ENCODE measurements around the gene PKMYT1.

DNA sequence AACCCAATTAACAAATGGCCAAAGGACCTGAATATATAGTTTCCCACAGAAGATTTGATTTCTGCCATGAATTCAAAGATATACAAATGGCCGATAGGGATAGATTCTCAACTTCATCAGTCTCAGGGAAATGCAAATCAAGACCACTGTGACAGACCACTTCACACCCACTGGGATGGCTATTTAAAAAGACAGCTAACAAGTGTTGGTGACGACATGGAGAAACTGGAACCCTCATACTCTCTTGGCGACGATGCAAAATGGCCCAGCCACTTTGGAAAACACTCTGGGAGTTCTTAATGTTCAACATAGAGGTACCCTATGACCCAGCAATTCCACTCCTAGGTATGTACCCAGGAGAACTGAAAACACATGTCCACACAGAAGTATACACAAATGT, 33.6 kb downstream of the PKMYT1 start:
- TF ChIP-seq, protein P1, sequence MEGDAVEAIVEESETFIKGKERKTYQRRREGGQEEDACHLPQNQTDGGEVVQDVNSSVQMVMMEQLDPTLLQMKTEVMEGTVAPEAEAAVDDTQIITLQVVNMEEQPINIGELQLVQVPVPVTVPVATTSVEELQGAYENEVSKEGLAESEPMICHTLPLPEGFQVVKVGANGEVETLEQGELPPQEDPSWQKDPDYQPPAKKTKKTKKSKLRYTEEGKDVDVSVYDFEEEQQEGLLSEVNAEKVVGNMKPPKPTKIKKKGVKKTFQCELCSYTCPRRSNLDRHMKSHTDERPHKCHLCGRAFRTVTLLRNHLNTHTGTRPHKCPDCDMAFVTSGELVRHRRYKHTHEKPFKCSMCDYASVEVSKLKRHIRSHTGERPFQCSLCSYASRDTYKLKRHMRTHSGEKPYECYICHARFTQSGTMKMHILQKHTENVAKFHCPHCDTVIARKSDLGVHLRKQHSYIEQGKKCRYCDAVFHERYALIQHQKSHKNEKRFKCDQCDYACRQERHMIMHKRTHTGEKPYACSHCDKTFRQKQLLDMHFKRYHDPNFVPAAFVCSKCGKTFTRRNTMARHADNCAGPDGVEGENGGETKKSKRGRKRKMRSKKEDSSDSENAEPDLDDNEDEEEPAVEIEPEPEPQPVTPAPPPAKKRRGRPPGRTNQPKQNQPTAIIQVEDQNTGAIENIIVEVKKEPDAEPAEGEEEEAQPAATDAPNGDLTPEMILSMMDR (conservative IDR thresholded peaks at IDR 0.05; ENCODE audit: low read depth, low read length), result no peak
- no peak for TF ChIP-seq EZH2 (IDR thresholded peaks at IDR 0.05; ENCODE audit: borderline replicate concordance, low read depth, low read length, poor library complexity, severe bottlenecking)
